HEK293 (cell line): ENCODE results near the gene TSPEAR.

ENCODE experiments used
- CTCF ChIA-PET: fragments of 350-600 bp; formaldehyde crosslinking; extraction: SDS; loops from one replicate; lab custom pipeline; 2021; ENCODE audit warnings: antibody characterized with exemption; lab: Yijun Ruan, JAX
- POLR2A ChIA-PET: fragments of 300-600 bp; formaldehyde crosslinking; extraction: SDS; loops from one replicate; lab custom pipeline; 2020; ENCODE audit warnings: antibody characterized with exemption, inconsistent platforms; lab: Yijun Ruan, JAX
- H3K27ac ChIP-seq: fragments of 200-500 bp; sonication (Bioruptor generic); 2 replicates; pipeline ENCODE4 v1.5.1; 2014; ENCODE audit warnings: low read depth, low read length, control low read depth, inconsistent platforms; ENCODE audit errors: extremely low read depth
- H3K36me3 ChIP-seq, 2 experiments: fragments of 200-500 bp in 1 of 2; sonication (Bioruptor generic) in 1 of 2; 1 replicate in 1 of 2; 2 replicates in 1 of 2; pipeline ENCODE4 v1.5.1; 2014 to 2017; ENCODE audit warnings: inconsistent platforms in 2 of 2, low read length in 2 of 2; ENCODE audit not compliant: control insufficient read depth in 2 of 2, insufficient read depth in 1 of 2
- H3K4me1 ChIP-seq: fragments of 200-500 bp; sonication (Bioruptor generic); 2 replicates; pipeline ENCODE4 v1.5.1; 2014; ENCODE audit warnings: mild to moderate bottlenecking, low read length, inconsistent platforms; ENCODE audit not compliant: control insufficient read depth, insufficient read depth
- H3K4me3 ChIP-seq: 2 replicates; pipeline ENCODE4 v1.5.1; 2011; ENCODE audit warnings: low read depth, mild to moderate bottlenecking, control low read depth, low read length, moderate library complexity
- H3K9me3 ChIP-seq: fragments of 200-500 bp; sonication (Bioruptor generic); 2 replicates; pipeline ENCODE4 v1.5.1; 2014; ENCODE audit warnings: low read depth, low read length, inconsistent platforms; ENCODE audit not compliant: control insufficient read depth, insufficient read depth
- GLIS1 ChIP-seq: fragments of 450-650 bp; formaldehyde crosslinking; IDR thresholded peaks from 2 replicates; pipeline ENCODE4 v1.5.1; 2016; ENCODE audit warnings: missing biosample characterization, missing genetic modification characterization
- HOXC10 ChIP-seq: sonication (generic); formaldehyde crosslinking; IDR thresholded peaks from 2 replicates; pipeline ENCODE4 v1.8.1; 2023; ENCODE audit warnings: mild to moderate bottlenecking, missing genetic modification reagents
- KLF16 ChIP-seq: fragments of 450-650 bp; formaldehyde crosslinking; IDR thresholded peaks from 2 replicates; pipeline ENCODE4 v1.5.1; 2017; ENCODE audit warnings: missing biosample characterization, missing genetic modification characterization
- SCRT2 ChIP-seq: fragments of 450-650 bp; formaldehyde crosslinking; IDR thresholded peaks from 2 replicates; pipeline ENCODE4 v1.5.1; 2016; ENCODE audit warnings: missing biosample characterization, missing genetic modification characterization
- SP2 ChIP-seq: fragments of 450-650 bp; formaldehyde crosslinking; IDR thresholded peaks from 2 replicates; pipeline ENCODE4 v1.5.1; 2016; ENCODE audit warnings: missing biosample characterization, missing genetic modification characterization
- TCF7L2 ChIP-seq: IDR thresholded peaks from 2 replicates; pipeline ENCODE4 v1.6.1; 2011; ENCODE audit warnings: low read depth, mild to moderate bottlenecking, inconsistent platforms, low read length, moderate library complexity, borderline replicate concordance
- WT1 ChIP-seq: fragments of 450-650 bp; formaldehyde crosslinking; IDR thresholded peaks from 2 replicates; pipeline ENCODE4 v1.5.1; 2016; ENCODE audit warnings: missing biosample characterization, missing genetic modification characterization
- ZNF24 ChIP-seq: fragments of 450-650 bp; formaldehyde crosslinking; IDR thresholded peaks from 2 replicates; pipeline ENCODE4 v1.5.1; 2016; ENCODE audit warnings: missing biosample characterization, missing genetic modification characterization
- ZNF248 ChIP-seq: fragments of 450-650 bp; formaldehyde crosslinking; IDR thresholded peaks from 2 replicates; pipeline ENCODE4 v1.5.1; 2017; ENCODE audit warnings: missing biosample characterization, missing genetic modification characterization
- ZNF324 ChIP-seq: fragments of 450-650 bp; formaldehyde crosslinking; IDR thresholded peaks from 2 replicates; pipeline ENCODE4 v1.5.1; 2016; ENCODE audit warnings: missing biosample characterization, missing genetic modification characterization
- ZNF423 ChIP-seq: fragments of 450-650 bp; formaldehyde crosslinking; IDR thresholded peaks from 2 replicates; pipeline ENCODE4 v1.5.1; 2016; ENCODE audit warnings: missing biosample characterization, missing genetic modification characterization
- ZNF473 ChIP-seq: fragments of 450-650 bp; formaldehyde crosslinking; IDR thresholded peaks from 2 replicates; pipeline ENCODE4 v1.5.1; 2017; ENCODE audit warnings: missing biosample characterization, missing genetic modification characterization
- ZNF555 ChIP-seq: fragments of 450-650 bp; formaldehyde crosslinking; conservative IDR thresholded peaks from 2 replicates; pipeline ENCODE4 v1.5.1; 2017; ENCODE audit warnings: missing biosample characterization, mild to moderate bottlenecking, missing genetic modification characterization, inconsistent platforms
- ZNF776 ChIP-seq: fragments of 450-650 bp; formaldehyde crosslinking; IDR thresholded peaks from 2 replicates; pipeline ENCODE4 v1.5.0; 2017; ENCODE audit warnings: missing biosample characterization, missing genetic modification characterization, borderline replicate concordance
- ZNF830 ChIP-seq: fragments of 450-650 bp; IDR thresholded peaks from 2 replicates; pipeline ENCODE4 v1.5.0; 2018; ENCODE audit warnings: missing biosample characterization, missing genetic modification characterization, low read depth, mild to moderate bottlenecking, moderate library complexity
- TF ChIP-seq, protein P1 (sequence below): fragments of 450-650 bp; formaldehyde crosslinking; IDR thresholded peaks from 2 replicates; pipeline ENCODE4 v1.5.1; 2017; ENCODE audit warnings: missing biosample characterization, missing genetic modification characterization
- TF ChIP-seq, protein P2 (sequence below): fragments of 450-650 bp; formaldehyde crosslinking; IDR thresholded peaks from 2 replicates; pipeline ENCODE4 v1.5.1; 2016; ENCODE audit warnings: missing biosample characterization, missing genetic modification characterization
- TF ChIP-seq, protein P3 (sequence below): fragments of 450-650 bp; formaldehyde crosslinking; conservative IDR thresholded peaks from 2 replicates; pipeline ENCODE4 v1.5.1; 2016; ENCODE audit warnings: low read depth, missing biosample characterization, missing genetic modification characterization

TSPEAR gene

DNA sequence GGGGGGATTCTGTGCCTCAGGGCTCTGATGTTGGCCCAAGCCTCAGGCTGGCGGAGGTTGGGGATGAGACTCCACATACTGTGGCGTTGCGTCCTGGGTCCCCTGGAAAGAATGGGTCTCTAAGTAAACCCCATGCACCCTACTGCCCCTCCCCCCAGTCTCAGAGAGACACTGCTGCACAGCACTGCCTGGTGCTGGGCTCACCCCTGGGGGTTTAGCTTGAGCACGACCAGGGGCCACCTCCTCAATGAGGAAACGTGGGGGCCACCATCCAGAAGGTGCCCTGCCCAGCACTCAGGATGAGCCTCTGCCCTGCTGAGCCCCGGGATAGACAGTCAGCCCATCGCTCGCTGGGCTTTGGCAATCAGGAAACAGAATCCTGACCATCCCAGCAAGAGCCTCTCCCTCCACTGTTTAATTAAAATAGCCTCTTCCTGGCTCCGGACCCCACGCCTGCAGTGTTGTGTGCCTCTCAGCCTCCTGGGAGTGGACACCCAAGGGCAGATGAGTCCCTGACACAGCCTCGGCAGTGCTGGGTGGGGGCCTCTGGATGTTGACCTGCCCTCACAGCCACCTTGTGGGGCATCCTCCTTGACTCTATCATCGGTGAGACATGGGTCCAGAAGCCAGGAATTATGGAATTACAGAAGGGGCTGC, 141.4 kb downstream of the TSPEAR start:
- H3K4me1 ChIP-seq: no peaks in the 10 kb centered on the region
- ChIA-PET POLR2A (no interaction called here), CTCF (no interaction called here)
- no peaks in the 10 kb centered on the region for H3K36me3 ChIP-seq
- no peak overlapping the region for H3K4me3 ChIP-seq
- H3K27ac ChIP-seq: no peak overlapping the region
- no peaks in the 10 kb centered on the region for H3K9me3 ChIP-seq
- no peak for TF ChIP-seq GLIS1 (tag by site-specific recombination)
- no peak for TF ChIP-seq SCRT2 (tag by site-specific recombination)
- no peak for TF ChIP-seq ZNF423 (tag by site-specific recombination)
- no peak for TF ChIP-seq ZNF555 (tag by site-specific recombination)

DNA sequence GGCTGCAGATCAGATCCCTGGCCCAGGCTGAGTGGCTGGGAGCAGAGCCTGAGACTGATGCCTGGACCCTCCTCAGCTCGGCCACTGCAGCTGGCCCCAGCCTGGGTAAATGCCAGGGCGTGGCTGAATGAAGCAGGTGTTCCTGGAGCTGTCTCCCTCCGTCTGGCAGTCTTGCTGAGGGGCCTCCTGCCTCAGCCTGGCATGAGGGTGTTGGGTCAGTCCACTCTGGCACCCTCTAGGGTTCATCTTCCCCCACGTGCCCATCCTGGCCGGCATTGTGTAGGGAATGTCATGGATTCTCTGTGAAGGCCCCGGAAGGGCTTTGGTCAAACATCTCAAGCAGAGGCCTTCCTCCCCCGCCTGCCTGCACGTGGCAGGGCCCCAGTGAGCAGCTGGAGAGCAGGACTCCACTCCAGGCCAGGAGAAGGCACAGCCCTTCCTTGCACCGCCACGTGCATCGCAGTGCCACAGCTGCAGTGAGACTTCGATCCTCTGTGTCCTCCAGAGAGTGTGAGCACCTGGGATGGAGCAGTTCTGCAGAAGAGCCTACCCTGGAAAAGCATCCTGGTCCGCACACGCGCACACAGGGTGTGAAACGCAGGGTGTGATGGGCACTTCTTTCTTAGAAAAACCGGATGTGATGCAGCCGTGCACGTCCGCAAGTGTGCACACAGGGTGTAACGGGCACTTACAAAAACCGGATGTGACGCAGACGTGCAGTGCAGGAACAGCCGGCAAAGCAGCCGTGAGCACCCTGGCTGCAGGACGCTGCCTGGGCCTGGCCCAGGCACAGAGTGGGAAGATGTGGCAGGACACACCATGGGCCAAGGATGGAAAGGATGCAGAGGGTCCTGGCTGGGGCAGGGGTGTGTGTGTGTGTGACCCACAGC, 142.5 kb downstream of the TSPEAR start:
- ChIA-PET CTCF (interaction anchor here (0.6 kb wide), 1 partner anchor 59 kb away, joined by 4 read pairs; no protein-coding TSS in a partner anchor), POLR2A (no interaction called here)
- no peak overlapping the region for H3K27ac ChIP-seq

More for the DNA sequence above, 142.5 kb downstream of the TSPEAR start:
- Histone ChIP-seq H3K4me1 (no peaks in the 10 kb centered on the region), H3K9me3 (no peaks in the 10 kb centered on the region), H3K4me3 (no peak overlapping the region), H3K36me3 (no peaks in the 10 kb centered on the region)
- TF ChIP-seq, protein P1, sequence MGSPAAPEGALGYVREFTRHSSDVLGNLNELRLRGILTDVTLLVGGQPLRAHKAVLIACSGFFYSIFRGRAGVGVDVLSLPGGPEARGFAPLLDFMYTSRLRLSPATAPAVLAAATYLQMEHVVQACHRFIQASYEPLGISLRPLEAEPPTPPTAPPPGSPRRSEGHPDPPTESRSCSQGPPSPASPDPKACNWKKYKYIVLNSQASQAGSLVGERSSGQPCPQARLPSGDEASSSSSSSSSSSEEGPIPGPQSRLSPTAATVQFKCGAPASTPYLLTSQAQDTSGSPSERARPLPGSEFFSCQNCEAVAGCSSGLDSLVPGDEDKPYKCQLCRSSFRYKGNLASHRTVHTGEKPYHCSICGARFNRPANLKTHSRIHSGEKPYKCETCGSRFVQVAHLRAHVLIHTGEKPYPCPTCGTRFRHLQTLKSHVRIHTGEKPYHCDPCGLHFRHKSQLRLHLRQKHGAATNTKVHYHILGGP: no peak
- TF ChIP-seq KLF16 (tag by site-specific recombination): no peak
- TF ChIP-seq ZNF473 (tag by site-specific recombination): no peak
- no peak for TF ChIP-seq TCF7L2
- TF ChIP-seq, protein P2, sequence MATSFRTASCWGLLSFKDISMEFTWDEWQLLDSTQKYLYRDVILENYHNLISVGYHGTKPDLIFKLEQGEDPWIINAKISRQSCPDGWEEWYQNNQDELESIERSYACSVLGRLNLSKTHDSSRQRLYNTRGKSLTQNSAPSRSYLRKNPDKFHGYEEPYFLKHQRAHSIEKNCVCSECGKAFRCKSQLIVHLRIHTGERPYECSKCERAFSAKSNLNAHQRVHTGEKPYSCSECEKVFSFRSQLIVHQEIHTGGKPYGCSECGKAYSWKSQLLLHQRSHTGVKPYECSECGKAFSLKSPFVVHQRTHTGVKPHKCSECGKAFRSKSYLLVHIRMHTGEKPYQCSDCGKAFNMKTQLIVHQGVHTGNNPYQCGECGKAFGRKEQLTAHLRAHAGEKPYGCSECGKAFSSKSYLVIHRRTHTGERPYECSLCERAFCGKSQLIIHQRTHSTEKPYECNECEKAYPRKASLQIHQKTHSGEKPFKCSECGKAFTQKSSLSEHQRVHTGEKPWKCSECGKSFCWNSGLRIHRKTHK (tag by site-specific recombination): no peak
- TF ChIP-seq, protein P3, sequence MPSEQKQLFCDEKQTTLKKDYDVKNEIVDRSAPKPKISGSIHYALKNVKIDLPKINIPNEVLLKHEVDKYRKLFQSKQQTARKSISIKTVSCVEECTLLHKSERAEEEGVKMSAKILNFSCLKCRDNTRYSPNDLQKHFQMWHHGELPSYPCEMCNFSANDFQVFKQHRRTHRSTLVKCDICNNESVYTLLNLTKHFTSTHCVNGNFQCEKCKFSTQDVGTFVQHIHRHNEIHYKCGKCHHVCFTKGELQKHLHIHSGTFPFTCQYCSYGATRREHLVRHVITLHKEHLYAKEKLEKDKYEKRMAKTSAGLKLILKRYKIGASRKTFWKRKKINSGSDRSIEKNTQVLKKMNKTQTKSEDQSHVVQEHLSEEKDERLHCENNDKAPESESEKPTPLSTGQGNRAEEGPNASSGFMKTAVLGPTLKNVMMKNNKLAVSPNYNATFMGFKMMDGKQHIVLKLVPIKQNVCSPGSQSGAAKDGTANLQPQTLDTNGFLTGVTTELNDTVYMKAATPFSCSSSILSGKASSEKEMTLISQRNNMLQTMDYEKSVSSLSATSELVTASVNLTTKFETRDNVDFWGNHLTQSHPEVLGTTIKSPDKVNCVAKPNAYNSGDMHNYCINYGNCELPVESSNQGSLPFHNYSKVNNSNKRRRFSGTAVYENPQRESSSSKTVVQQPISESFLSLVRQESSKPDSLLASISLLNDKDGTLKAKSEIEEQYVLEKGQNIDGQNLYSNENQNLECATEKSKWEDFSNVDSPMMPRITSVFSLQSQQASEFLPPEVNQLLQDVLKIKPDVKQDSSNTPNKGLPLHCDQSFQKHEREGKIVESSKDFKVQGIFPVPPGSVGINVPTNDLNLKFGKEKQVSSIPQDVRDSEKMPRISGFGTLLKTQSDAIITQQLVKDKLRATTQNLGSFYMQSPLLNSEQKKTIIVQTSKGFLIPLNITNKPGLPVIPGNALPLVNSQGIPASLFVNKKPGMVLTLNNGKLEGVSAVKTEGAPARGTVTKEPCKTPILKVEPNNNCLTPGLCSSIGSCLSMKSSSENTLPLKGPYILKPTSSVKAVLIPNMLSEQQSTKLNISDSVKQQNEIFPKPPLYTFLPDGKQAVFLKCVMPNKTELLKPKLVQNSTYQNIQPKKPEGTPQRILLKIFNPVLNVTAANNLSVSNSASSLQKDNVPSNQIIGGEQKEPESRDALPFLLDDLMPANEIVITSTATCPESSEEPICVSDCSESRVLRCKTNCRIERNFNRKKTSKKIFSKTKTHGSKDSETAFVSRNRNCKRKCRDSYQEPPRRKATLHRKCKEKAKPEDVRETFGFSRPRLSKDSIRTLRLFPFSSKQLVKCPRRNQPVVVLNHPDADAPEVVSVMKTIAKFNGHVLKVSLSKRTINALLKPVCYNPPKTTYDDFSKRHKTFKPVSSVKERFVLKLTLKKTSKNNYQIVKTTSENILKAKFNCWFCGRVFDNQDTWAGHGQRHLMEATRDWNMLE (tag by site-specific recombination): no peak
- TF ChIP-seq SP2 (tag by site-specific recombination): no peak
- TF ChIP-seq ZNF776 (tag by site-specific recombination): no peak
- no peak for TF ChIP-seq ZNF24 (tag by site-specific recombination)
- no peak for TF ChIP-seq HOXC10
- TF ChIP-seq ZNF830 (tag by site-specific recombination): no peak
- TF ChIP-seq ZNF324 (tag by site-specific recombination): no peak
- no peak for TF ChIP-seq WT1
- no peak for TF ChIP-seq ZNF248 (tag by site-specific recombination)
